CD8-positive, alpha-beta memory T cell (primary cell): ENCODE data around the gene MRPL11. TPM values are rescaled to one million over a fixed set of nuclear protein-coding genes. Genes with fewer than 3 reads are reported as not detected.

ENCODE experiments used
- CTCF ChIA-PET: fragments of 350-600 bp; sonication (Branson Sonifier 250); formaldehyde crosslinking; loops from one replicate; lab custom pipeline; 2021; ENCODE audit warnings: antibody characterized with exemption; lab: Charles Lee
- POLR2A ChIA-PET: fragments of 350-600 bp; sonication (Branson Sonifier 250); formaldehyde crosslinking; loops from one replicate; lab custom pipeline; 2021; ENCODE audit warnings: antibody characterized with exemption; lab: Charles Lee
- DNase-seq, 5 donors: peaks; one replicate each; pipeline versions ENCODE4 v3.0.0 to v3.0.0-alpha.2; 2020 to 2022; ENCODE audit warnings: mixed read lengths in 1 of 5
- H3K27ac ChIP-seq: one replicate; pipeline ENCODE4 v1.7.0; 2013; ENCODE audit warnings: low read depth, mild to moderate bottlenecking, low read length, moderate library complexity
- H3K27me3 ChIP-seq: 2 replicates; pipeline ENCODE4 v1.7.0; 2013; ENCODE audit warnings: low read length, mild to moderate bottlenecking; ENCODE audit not compliant: insufficient read depth, poor library complexity, severe bottlenecking
- H3K36me3 ChIP-seq: 2 replicates; pipeline ENCODE4 v1.7.0; 2013; ENCODE audit warnings: mild to moderate bottlenecking, low read length, moderate library complexity; ENCODE audit not compliant: insufficient read depth
- H3K4me1 ChIP-seq: 2 replicates; pipeline ENCODE4 v1.7.0; 2013; ENCODE audit warnings: mild to moderate bottlenecking, low read length, moderate library complexity; ENCODE audit not compliant: insufficient read depth
- H3K4me3 ChIP-seq: 2 replicates; pipeline ENCODE4 v1.7.0; 2013; ENCODE audit warnings: mild to moderate bottlenecking, low read length
- H3K9me3 ChIP-seq: 2 replicates; pipeline ENCODE4 v1.7.0; 2013; ENCODE audit warnings: mild to moderate bottlenecking, low read length
- H3K27ac Mint-ChIP-seq, 8 donors: one replicate each; pipeline ENCODE4 v1.8.0; 2020 to 2021; ENCODE audit warnings: mixed read lengths in 8 of 8, mild to moderate bottlenecking in 6 of 8, inconsistent platforms in 3 of 8, moderate library complexity in 3 of 8
- H3K27me3 Mint-ChIP-seq, 2 donors: one replicate each; pipeline ENCODE4 v1.8.0; 2020 to 2021; ENCODE audit warnings: mixed read lengths in 2 of 2, mild to moderate bottlenecking in 1 of 2, moderate library complexity in 1 of 2
- H3K36me3 Mint-ChIP-seq, 3 donors: one replicate each; pipeline ENCODE4 v1.8.0; 2020 to 2021; ENCODE audit warnings: mixed read lengths in 3 of 3, inconsistent platforms in 1 of 3, mild to moderate bottlenecking in 1 of 3
- H3K4me1 Mint-ChIP-seq, 3 donors: one replicate each; pipeline ENCODE4 v1.8.0; 2020 to 2021; ENCODE audit warnings: mixed read lengths in 3 of 3, inconsistent platforms in 1 of 3, mild to moderate bottlenecking in 1 of 3
- H3K4me3 Mint-ChIP-seq, 7 donors: one replicate each; pipeline ENCODE4 v1.8.0; 2020 to 2021; ENCODE audit warnings: mixed read lengths in 7 of 7, mild to moderate bottlenecking in 6 of 7, moderate library complexity in 4 of 7, inconsistent platforms in 2 of 7
- H3K9me3 Mint-ChIP-seq, 5 donors: one replicate each; pipeline ENCODE4 v1.8.0; 2020 to 2022; ENCODE audit warnings: mixed read lengths in 5 of 5, mild to moderate bottlenecking in 3 of 5, moderate library complexity in 2 of 5, inconsistent platforms in 1 of 5
- polyA plus RNA-seq: library from polyadenylated mRNA; unstranded; fragments of 300-500 nt; fragmentation: Illumina TruSeq; gene quantifications from one replicate; pipeline ENCODE4 v1.2.3, GENCODE V29; 2021
- total RNA-seq, 2 experiments: library from RNA; stranded (reverse); gene quantifications; one replicate each; pipeline ENCODE4 v1.2.3, GENCODE V29; 2021

Gene MRPL11
- total and polyA plus RNA-seq, 3 experiments from 2014 or later = 86.9 to 152 (median 148) TPM

DNA sequence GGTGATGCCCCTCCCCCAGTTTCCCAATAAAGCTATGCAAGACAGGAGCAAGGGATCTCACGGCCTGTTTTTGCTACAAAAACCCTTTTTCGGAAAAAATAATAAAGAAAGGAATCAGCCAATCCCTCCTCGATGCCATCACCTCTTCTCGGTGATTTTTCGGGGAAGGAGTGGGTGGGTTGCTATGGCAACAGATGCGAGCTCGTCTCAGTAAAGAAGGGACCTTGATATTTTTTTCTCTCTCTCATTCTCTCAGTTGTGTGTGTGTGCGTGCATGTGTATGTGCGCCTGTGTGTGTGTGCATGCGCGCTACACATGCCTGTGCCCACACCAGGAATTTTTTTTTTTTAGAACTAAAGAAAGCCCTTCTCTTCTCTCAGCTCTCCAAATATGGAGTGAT is 21.6 kb downstream of the MRPL11 start:
- H3K4me1 Mint-ChIP-seq = peaks cover 5 to 13% (median 8%) of the 10 kb centered on the region in 3 donors
- Histone ChIP-seq H3K9me3 (no peaks in the 10 kb centered on the region), H3K27ac (no peak overlapping the region), H3K27me3 (peaks cover 36% of the 10 kb centered on the region), H3K4me1 (no peaks in the 10 kb centered on the region), H3K4me3 (no peak overlapping the region), H3K36me3 (no peaks in the 10 kb centered on the region)
- POLR2A ChIA-PET = no interaction called here
- no peak overlapping the region for H3K4me3 Mint-ChIP-seq
- H3K9me3 Mint-ChIP-seq = peaks cover 0 to 3% (median 2%) of the 10 kb centered on the region in 5 donors
- H3K36me3 Mint-ChIP-seq = no peaks in the 10 kb centered on the region
- H3K27me3 Mint-ChIP-seq = peaks cover 47 to 72% of the 10 kb centered on the region in 2 donors
- peak in 1 of 5 donors; percentile 6 for DNase-seq
- H3K27ac Mint-ChIP-seq = peak overlapping the region in 1 of 8 donors; percentile 44
- CTCF ChIA-PET = interaction anchor here (1.2 to 2.2 kb wide), 4 partner anchors 8 to 261 kb away, joined by 3 to 9 read pairs (median 4); partner anchors contain the start of genes MRPL11 and RBM4B

- no peak for DNase-seq
- no peak overlapping the region for H3K4me3 Mint-ChIP-seq
- H3K27me3 Mint-ChIP-seq = peaks cover 54 to 79% of the 10 kb centered on the region in 2 donors
- Histone ChIP-seq H3K27ac (no peak overlapping the region), H3K4me3 (no peak overlapping the region), H3K4me1 (no peaks in the 10 kb centered on the region), H3K36me3 (no peaks in the 10 kb centered on the region), H3K27me3 (peaks cover 36% of the 10 kb centered on the region), H3K9me3 (no peaks in the 10 kb centered on the region)
- H3K4me1 Mint-ChIP-seq = peaks cover 5 to 8% (median 8%) of the 10 kb centered on the region in 3 donors
- H3K36me3 Mint-ChIP-seq = no peaks in the 10 kb centered on the region
- peaks cover 0 to 3% (median 2%) of the 10 kb centered on the region in 5 donors for H3K9me3 Mint-ChIP-seq
- H3K27ac Mint-ChIP-seq = no peak overlapping the region
- POLR2A ChIA-PET = no interaction called here
- CTCF ChIA-PET = no interaction called here
Observed at GRCh38 chr11:66415423-66415822, 23.2 kb downstream of the MRPL11 start.

GRCh38 chr11:66414120-66414934 is 24.3 kb downstream of the MRPL11 start:
- peaks cover 0 to 3% (median 2%) of the 10 kb centered on the region in 5 donors for H3K9me3 Mint-ChIP-seq
- Histone ChIP-seq H3K9me3 (no peaks in the 10 kb centered on the region), H3K4me3 (no peak overlapping the region), H3K4me1 (no peaks in the 10 kb centered on the region), H3K27ac (no peak overlapping the region), H3K27me3 (peaks cover 30% of the 10 kb centered on the region), H3K36me3 (no peaks in the 10 kb centered on the region)
- no peak overlapping the region for H3K4me3 Mint-ChIP-seq
- H3K4me1 Mint-ChIP-seq = peaks cover 5 to 6% (median 5%) of the 10 kb centered on the region in 3 donors
- H3K36me3 Mint-ChIP-seq = no peaks in the 10 kb centered on the region
- POLR2A ChIA-PET = no interaction called here
- no peak for DNase-seq
- CTCF ChIA-PET = no interaction called here
- no peak overlapping the region for H3K27ac Mint-ChIP-seq
- peaks cover 57 to 80% of the 10 kb centered on the region in 2 donors for H3K27me3 Mint-ChIP-seq

DNA sequence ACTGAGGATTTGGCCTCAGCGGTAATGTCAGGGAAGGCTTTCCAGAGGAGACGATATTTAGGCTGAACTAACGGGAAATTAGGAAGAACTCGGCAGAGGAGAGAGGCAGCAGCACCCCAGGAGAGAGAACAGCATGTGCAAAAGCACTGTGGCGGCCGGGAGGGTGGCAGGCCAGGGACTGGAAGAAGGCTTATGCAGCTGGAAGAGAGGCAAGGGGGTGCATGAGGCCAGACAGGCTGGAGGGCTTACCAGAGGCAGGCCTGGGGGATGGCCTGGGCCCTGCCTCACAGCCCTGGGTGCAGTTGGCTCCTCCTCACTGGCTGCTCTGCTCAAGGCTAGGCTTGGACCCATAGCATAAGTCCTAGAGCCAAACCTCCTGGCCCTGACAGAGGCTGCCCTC is 25.5 kb downstream of the MRPL11 start:
- H3K27ac ChIP-seq = no peak overlapping the region
- no peaks in the 10 kb centered on the region for H3K36me3 Mint-ChIP-seq
- peaks cover 2 to 5% (median 4%) of the 10 kb centered on the region in 3 donors for H3K4me1 Mint-ChIP-seq
- no peak overlapping the region for H3K27ac Mint-ChIP-seq
- no peak overlapping the region for H3K4me3 Mint-ChIP-seq
- POLR2A ChIA-PET = no interaction called here
- H3K9me3 Mint-ChIP-seq = no peaks in the 10 kb centered on the region
- H3K4me3 ChIP-seq = no peak overlapping the region
- peaks cover 20% of the 10 kb centered on the region for H3K27me3 ChIP-seq
- H3K4me1 ChIP-seq = peaks cover 3% of the 10 kb centered on the region
- CTCF ChIA-PET = no interaction called here
- no peaks in the 10 kb centered on the region for H3K9me3 ChIP-seq
- no peaks in the 10 kb centered on the region for H3K36me3 ChIP-seq
- H3K27me3 Mint-ChIP-seq = peaks cover 51 to 73% of the 10 kb centered on the region in 2 donors
- DNase-seq = no peak

DNA sequence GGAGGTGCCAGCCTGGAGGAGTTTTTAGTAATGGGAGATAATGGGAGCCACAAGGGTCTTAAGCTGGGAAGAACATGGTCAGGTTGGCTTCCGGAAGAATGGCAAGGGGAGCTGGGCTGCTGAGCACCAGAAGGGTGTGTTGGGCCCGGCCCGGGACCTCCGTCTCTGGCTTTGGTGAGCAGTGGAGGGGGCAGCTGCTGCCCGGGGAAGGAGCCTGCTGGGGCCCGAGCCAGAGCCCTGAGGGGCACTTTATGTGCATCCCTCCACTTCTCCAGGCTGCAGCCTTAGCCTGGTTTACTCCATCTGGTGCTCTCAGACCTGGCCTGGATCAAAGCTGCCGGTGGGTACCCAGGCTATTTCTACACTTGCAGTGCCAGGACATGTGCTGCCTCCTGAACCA is 26.5 kb downstream of the MRPL11 start:
- no peak for DNase-seq
- peaks cover 15% of the 10 kb centered on the region for H3K27me3 ChIP-seq
- H3K27me3 Mint-ChIP-seq = peaks cover 41 to 63% of the 10 kb centered on the region in 2 donors

DNA sequence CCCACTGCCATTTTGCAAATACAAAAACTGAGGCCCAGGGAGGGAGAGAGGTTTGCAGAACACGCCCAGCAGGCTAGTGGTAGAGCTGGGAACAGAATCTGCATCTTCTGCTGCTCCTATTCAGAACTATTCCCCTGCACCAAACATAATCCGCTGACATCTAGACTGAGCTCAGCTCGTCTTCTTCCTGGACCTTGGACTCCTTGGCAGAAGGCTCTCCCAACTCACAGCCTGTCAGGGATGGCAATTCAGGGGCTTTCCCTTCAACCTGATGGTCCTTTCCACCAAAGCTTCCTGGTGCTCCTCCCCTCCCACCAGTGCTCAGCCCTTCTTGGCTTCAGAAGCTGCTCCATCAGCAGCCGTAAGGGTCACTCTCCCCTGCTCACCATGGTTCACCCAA is 27.3 kb downstream of the MRPL11 start:
- Mint-ChIP-seq H3K27me3 (peaks cover 34 to 56% of the 10 kb centered on the region in 2 donors), H3K9me3 (no peaks in the 10 kb centered on the region), H3K27ac (no peak overlapping the region), H3K4me3 (peak overlapping the region in 1 of 7 donors; percentile 46), H3K4me1 (peaks cover 2 to 5% (median 4%) of the 10 kb centered on the region in 3 donors), H3K36me3 (no peaks in the 10 kb centered on the region)
- POLR2A ChIA-PET = interaction anchor here (0.5 kb wide), 1 partner anchor 903 kb away, joined by 5 read pairs; no protein-coding TSS in a partner anchor
- H3K27ac ChIP-seq = no peak overlapping the region
- no peaks in the 10 kb centered on the region for H3K36me3 ChIP-seq
- peaks cover 3% of the 10 kb centered on the region for H3K4me1 ChIP-seq
- H3K27me3 ChIP-seq = peaks cover 9% of the 10 kb centered on the region
- CTCF ChIA-PET = interaction anchor here (0.6 to 1.1 kb wide), 2 partner anchors 10 to 168 kb away, joined by 3 read pairs; no protein-coding TSS in a partner anchor
- DNase-seq = peak in 1 of 5 donors; percentile 5
- H3K9me3 ChIP-seq = no peaks in the 10 kb centered on the region
- no peak overlapping the region for H3K4me3 ChIP-seq

More for the DNA sequence above, 26.5 kb downstream of the MRPL11 start:
- H3K4me1 ChIP-seq = peaks cover 3% of the 10 kb centered on the region
- ChIA-PET CTCF (interaction anchor here (0.6 to 1.1 kb wide), 2 partner anchors 11 to 168 kb away, joined by 3 read pairs; no protein-coding TSS in a partner anchor), POLR2A (no interaction called here)
- H3K4me1 Mint-ChIP-seq = peaks cover 2 to 5% (median 4%) of the 10 kb centered on the region in 3 donors
- H3K27ac ChIP-seq = no peak overlapping the region
- peak overlapping the region in 1 of 7 donors; percentile 7 for H3K4me3 Mint-ChIP-seq
- no peak overlapping the region for H3K4me3 ChIP-seq
- no peaks in the 10 kb centered on the region for H3K36me3 ChIP-seq
- no peaks in the 10 kb centered on the region for H3K36me3 Mint-ChIP-seq
- H3K27ac Mint-ChIP-seq = peak overlapping the region in 1 of 8 donors; percentile 23
- no peaks in the 10 kb centered on the region for H3K9me3 Mint-ChIP-seq
- H3K9me3 ChIP-seq = no peaks in the 10 kb centered on the region

DNA sequence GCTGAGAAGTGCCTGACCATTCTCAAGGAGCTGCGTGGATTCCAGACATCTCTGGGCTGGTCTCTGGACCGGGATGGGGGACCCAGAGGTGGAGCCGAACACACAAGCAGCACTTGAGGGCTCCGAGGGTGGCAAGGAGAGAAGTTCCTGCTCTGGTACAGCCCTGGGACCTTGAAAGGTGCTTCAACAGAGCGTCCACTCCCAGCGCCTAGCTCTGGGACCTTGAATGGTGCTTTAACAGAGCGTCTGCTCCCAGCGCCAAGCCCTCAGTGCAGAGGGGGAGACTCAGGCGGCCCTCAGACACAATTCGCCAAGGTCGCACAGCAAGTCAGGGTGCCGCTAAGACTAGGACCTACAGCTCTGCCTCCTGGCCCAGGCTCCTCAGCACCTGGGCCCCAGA is 28.5 kb downstream of the MRPL11 start:
- Histone ChIP-seq H3K36me3 (no peaks in the 10 kb centered on the region), H3K27ac (no peak overlapping the region), H3K4me3 (no peak overlapping the region), H3K4me1 (peaks cover 3% of the 10 kb centered on the region), H3K9me3 (no peaks in the 10 kb centered on the region), H3K27me3 (peaks cover 13% of the 10 kb centered on the region)
- Mint-ChIP-seq H3K36me3 (no peaks in the 10 kb centered on the region), H3K27me3 (peaks cover 26 to 54% of the 10 kb centered on the region in 2 donors), H3K9me3 (no peaks in the 10 kb centered on the region), H3K4me1 (peaks cover 2 to 5% (median 4%) of the 10 kb centered on the region in 3 donors), H3K27ac (no peak overlapping the region), H3K4me3 (peak overlapping the region in 1 of 7 donors; percentile 40)
- ChIA-PET CTCF (interaction anchor here (0.7 to 5.3 kb wide), 5 partner anchors 11 to 268 kb away, joined by 3 to 37 read pairs (median 10); partner anchors contain the start of genes MRPL11, NPAS4 and RBM4B), POLR2A (no interaction called here)
- no peak for DNase-seq
